OCI-LY3 (cell line): Measurements from ENCODE around the gene PRICKLE2.

Source experiments
- EZH2phosphoT487 ChIP-seq: fragments of 200-600 bp; shearing (Covaris generic); IDR thresholded peaks from 2 replicates; pipeline ENCODE4 v1.6.1; 2018; ENCODE audit warnings: antibody characterized with exemption, mixed run types, low read depth
- TF ChIP-seq, protein P1 (sequence below): fragments of 200-600, 300-600 bp; sonication (generic); IDR thresholded peaks from 2 replicates; pipeline ENCODE4 v1.5.1; 2014; ENCODE audit warnings: antibody characterized with exemption, low read length, low read depth

DNA sequence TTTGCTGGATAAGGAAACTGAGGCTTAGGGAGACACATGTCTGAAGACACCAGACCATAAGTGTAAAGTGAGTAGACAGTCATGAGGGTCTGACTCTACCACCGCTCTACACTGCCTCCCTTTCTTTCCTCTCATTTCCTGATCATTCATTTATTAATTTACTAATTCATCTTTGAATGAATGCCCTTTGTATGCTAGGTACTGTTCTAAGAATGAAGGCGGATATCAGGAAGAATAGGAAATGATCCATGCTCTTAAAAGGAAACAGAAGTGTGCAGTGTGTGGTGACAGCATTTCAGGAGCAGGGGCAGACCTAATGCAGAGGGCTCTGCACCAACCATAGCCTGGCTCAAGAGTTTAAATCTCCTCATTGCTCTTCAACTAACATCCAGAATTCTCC is 170.2 kb downstream of the PRICKLE2 start:
- TF ChIP-seq, protein P1, sequence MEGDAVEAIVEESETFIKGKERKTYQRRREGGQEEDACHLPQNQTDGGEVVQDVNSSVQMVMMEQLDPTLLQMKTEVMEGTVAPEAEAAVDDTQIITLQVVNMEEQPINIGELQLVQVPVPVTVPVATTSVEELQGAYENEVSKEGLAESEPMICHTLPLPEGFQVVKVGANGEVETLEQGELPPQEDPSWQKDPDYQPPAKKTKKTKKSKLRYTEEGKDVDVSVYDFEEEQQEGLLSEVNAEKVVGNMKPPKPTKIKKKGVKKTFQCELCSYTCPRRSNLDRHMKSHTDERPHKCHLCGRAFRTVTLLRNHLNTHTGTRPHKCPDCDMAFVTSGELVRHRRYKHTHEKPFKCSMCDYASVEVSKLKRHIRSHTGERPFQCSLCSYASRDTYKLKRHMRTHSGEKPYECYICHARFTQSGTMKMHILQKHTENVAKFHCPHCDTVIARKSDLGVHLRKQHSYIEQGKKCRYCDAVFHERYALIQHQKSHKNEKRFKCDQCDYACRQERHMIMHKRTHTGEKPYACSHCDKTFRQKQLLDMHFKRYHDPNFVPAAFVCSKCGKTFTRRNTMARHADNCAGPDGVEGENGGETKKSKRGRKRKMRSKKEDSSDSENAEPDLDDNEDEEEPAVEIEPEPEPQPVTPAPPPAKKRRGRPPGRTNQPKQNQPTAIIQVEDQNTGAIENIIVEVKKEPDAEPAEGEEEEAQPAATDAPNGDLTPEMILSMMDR: no peak
- no peak for TF ChIP-seq EZH2phosphoT487
